Activated CD4-positive, alpha-beta T cell treated with anti-CD3 and anti-CD28 coated beads for 4 hours (primary cell): Measurements from ENCODE around the gene ZFTA.

Source experiments
- DNase-seq, 2 donors: peaks; one replicate each; pipeline ENCODE4 v3.0.0-alpha.2; 2020

The ZFTA gene

GRCh38 chr11:63745304-63746170 lies 23.0 kb downstream of the ZFTA start:
- DNase-seq: no peak

- peak; percentile 34 to 71 for DNase-seq
These were observed 29.7 kb downstream of the ZFTA start for GRCh38 chr11:63738720-63739360.

- DNase-seq: no peak
These were observed 30.9 kb downstream of the ZFTA start for GRCh38 chr11:63737718-63738117.

DNA sequence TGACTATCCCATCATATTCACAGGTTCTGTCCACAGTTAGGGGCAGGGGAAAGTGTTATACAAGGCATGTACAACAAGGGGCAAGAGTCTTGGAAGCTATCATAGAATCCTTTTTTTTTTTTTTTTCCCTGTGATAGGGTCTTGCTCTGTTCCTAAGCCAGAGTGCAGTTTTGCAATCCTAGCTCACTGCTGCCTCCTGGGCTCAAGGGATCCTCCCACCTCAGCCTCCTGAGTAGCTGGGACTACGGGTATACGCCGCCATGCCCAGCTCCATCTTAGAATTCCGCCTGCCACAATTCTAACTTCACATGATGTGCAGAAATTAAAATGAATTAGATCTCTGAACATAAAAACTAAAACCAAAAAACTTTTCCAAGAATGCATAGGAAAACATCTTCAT lies 31.7 kb downstream of the ZFTA start:
- no peak for DNase-seq

DNA sequence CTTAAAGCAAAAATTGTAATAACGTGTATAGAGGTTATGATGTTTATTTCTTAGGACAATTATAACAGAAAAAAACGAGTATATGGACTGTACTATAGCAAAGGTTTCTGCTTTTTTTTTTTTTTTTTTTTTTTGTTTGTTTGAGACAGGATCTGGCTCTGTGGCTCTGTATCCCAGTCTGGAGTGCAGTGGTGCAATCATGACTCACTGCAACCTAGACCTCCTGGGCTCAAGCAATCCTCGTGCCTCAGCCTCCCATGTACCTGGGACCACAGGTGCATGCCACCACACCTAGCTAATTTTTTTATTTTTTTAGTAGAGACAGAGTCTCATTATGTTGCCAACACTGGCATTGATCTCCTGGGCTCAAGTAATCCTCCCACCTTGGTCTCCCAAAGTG lies 39.2 kb downstream of the ZFTA start:
- no peak for DNase-seq

DNA sequence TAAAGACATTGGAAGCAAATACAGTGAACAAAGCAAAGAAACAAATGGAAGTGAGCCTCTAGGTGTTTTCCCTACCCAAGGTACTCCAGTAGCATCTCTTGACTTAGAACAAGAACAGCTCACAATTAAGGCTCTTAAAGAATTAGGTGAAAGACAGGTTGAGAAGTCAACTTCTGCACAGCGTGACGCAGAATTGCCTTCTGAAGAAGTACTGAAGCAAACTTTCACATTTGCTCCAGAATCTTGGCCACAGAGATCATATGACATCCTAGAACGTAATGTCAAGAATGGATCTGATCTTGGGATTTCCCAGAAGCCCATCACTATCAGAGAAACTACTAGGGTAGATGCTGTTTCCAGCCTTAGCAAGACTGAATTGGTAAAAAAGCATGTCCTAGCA lies 48.0 kb downstream of the ZFTA start:
- no peak for DNase-seq

DNA sequence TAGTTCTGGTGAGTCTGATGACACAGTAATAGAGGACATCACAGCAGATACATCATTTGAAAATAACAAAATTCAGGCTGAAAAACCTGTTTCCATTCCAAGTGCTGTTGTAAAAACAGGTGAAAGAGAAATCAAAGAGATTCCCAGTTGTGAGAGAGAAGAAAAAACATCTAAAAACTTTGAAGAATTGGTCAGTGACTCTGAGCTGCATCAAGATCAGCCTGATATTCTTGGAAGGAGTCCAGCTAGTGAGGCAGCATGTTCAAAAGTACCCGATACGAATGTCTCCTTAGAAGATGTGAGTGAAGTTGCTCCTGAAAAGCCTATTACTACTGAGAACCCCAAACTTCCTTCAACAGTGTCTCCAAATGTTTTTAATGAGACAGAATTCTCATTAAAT lies 48.6 kb downstream of the ZFTA start:
- no peak for DNase-seq

DNA sequence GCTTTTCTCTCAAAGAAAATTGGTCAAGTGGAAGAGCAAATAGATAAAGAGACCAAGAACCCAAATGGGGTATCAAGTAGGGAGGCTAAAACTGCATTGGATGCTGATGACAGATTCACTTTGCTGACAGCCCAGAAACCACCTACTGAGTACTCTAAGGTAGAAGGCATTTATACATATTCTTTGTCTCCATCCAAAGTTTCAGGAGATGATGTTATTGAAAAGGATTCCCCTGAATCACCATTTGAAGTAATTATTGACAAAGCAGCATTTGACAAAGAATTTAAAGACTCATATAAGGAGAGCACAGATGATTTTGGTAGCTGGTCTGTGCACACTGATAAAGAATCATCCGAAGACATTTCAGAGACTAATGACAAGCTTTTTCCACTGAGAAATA lies 49.6 kb downstream of the ZFTA start:
- no peak for DNase-seq
